AG10803 (cell line): ENCODE measurements around the gene CADM1.

Experiments
- DNase-seq: peaks from one replicate; pipeline ENCODE4 v3.0.0; 2010; ENCODE audit warnings: low read depth
- H3K4me3 ChIP-seq: 2 replicates; pipeline ENCODE4 v1.5.1; 2011; ENCODE audit warnings: mild to moderate bottlenecking, low read length, control low read depth
- TF ChIP-seq, protein P1 (sequence below): conservative IDR thresholded peaks from 2 replicates; pipeline ENCODE4 v1.5.1; 2011; ENCODE audit warnings: mild to moderate bottlenecking, low read length, control low read depth, inconsistent platforms

CADM1 gene

DNA sequence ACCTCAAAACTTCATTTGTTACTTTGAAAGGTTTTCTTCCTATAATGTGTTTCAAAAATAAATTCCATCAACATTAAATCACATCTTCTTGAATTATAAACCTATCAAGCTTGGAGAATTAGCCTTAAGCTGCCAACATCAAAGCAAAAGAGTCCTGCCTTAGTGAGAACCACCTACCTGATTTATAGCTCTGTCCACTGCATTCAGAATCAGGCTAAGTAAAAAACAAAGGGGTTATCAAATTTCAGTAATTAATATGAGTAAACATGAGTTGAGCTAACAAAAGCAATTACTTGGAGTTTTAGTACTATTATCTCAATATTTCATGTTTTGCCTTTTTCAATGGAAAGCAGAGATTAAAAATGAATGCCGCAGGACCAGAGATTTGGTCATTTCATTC, 73.9 kb downstream of the CADM1 start:
- TF ChIP-seq, protein P1, sequence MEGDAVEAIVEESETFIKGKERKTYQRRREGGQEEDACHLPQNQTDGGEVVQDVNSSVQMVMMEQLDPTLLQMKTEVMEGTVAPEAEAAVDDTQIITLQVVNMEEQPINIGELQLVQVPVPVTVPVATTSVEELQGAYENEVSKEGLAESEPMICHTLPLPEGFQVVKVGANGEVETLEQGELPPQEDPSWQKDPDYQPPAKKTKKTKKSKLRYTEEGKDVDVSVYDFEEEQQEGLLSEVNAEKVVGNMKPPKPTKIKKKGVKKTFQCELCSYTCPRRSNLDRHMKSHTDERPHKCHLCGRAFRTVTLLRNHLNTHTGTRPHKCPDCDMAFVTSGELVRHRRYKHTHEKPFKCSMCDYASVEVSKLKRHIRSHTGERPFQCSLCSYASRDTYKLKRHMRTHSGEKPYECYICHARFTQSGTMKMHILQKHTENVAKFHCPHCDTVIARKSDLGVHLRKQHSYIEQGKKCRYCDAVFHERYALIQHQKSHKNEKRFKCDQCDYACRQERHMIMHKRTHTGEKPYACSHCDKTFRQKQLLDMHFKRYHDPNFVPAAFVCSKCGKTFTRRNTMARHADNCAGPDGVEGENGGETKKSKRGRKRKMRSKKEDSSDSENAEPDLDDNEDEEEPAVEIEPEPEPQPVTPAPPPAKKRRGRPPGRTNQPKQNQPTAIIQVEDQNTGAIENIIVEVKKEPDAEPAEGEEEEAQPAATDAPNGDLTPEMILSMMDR = no peak
- no peak overlapping the region for H3K4me3 ChIP-seq
- no peak for DNase-seq

DNA sequence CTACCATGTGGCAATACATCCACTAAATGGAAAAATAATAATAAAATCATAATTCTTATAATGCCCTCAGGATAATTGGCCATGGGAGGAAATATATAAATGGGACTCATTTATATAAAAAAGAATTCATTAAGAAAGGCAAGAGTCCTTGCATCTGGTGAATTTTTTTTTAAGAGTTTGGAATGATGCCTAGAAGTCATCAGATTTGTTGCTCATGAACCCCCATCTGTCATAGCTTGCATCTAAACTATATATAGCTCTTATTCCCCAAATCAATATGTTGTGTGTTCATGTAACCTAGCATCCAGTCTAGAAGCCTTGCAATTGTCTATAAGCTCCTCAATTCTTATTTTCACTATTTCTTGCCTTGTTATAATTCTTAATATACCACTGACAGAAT, 75.9 kb downstream of the CADM1 start:
- no peak for DNase-seq
- TF ChIP-seq, protein P1 = no peak
- H3K4me3 ChIP-seq = no peak overlapping the region

DNA sequence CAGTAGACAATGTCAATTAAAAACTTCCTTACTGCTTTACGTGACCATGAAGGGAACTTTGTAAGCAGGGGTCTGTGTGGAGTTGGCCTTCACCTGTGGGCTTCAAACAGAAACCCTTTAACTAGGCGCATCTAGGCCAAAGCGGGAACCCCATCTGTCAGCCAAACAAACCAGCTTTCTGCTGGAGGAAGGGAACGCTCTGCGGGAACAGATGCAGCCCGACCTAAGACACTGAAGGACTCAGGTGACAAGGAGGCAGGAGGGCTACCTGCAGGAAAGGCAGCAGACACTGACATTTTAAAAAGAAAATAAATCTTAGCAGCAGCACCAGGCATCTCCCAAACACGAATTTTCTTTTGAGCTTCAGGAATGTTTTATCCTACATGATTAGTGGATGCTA, 78.4 kb downstream of the CADM1 start:
- no peak overlapping the region for H3K4me3 ChIP-seq
- DNase-seq = no peak
- TF ChIP-seq, protein P1 = no peak

DNA sequence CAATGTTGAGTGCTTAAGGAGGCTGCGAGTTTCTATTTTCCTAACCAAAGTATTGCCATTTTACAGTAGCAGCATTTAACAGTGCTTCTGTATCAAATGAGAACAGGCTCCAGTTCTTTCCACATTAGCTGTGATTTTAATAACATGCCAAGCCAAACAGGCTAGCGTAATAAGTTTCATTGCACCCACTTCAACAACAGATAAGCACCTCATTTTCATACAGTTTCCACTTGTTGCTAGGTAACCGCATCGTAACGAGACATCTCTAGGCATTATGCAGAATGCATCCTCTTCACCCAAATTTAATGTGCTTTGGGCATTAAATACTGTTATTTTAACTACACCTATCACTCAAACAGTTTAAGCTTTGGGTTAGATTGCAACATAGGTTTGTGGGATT, 79.0 kb downstream of the CADM1 start:
- no peak for DNase-seq
- H3K4me3 ChIP-seq = no peak overlapping the region
- TF ChIP-seq, protein P1 = no peak

DNA sequence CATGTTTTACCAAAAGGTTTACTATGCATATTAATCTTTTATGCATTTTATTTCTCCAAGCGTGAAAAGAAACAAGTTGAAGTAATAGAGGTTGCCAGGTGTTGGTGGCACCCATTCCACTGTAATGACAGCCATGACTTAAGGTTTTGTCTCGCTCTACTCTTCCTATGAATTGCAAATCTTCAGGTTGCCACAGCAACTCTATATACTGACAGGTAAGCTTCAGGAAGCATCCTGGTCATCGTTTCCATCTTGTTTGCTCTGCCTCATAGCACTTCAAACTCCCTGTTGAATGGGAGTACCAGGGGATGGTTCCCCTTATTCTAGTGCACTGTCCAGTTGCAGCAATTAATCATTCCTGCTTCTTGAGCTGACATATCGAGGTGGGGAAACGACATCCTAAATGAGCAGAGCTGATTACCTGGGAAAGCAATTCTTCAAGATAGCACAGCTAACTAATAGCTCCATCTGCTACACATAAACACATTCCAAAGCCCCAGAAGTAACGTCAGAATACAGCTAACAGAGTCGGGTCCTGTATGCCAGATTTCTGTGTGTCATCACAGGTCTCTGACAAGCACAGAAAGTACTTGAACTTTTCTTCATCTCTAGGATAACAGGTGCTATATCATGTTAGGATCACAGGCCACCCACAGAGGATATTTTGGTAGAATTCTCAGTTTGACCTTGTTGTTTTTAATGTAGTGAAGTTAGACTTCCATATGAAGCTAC, 80.3 kb downstream of the CADM1 start:
- no peak for DNase-seq
- no peak overlapping the region for H3K4me3 ChIP-seq
- TF ChIP-seq, protein P1 = no peak

DNA sequence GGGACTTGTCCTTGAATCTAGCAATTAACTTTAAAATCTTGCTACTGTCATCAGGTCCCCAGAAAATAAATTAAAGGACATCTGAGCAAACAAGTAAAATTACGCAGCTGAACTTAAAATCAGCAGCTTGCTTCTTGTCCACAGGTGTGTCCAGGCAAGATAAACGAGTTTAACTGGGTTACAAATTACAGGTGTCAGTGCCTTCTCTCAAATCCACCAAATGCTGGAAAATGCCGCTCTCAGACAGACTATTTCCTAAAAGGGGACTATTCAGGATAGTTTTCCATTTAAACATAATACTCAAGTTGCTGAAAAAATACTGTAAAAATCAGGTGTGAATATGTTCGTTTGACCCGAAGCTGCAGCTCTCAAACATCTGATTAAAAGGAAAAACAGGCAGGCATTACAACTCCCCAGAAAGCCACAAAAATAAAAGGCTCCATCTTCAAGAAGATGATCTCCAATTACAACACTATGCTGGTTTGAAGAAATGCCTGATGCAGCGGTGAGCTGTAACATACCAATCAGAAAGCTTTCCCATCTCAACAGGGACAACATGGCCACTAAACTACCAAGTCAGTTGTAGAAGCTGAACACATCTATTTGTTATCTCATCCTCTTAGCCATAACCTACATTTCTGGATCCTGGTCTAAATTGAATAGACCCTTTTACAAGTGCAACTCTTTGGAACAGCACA, 82.1 kb downstream of the CADM1 start:
- no peak overlapping the region for H3K4me3 ChIP-seq
- no peak for DNase-seq
- TF ChIP-seq, protein P1 = no peak
